GM12864 (cell line): ENCODE measurements around the gene CFAP53.

Experiments used
- DNase-seq: peaks from one replicate; pipeline ENCODE4 v3.0.0-alpha.2; 2011; ENCODE audit warnings: low read depth
- H3K4me3 ChIP-seq: 2 replicates; pipeline ENCODE4 v1.5.1; 2011; ENCODE audit warnings: mild to moderate bottlenecking, low read depth, low read length, control low read depth
- TF ChIP-seq, protein P1 (sequence below): IDR thresholded peaks from 2 replicates; pipeline ENCODE4 v1.5.1; 2011; ENCODE audit warnings: low read depth, mild to moderate bottlenecking, moderate library complexity, low read length, control low read depth, inconsistent platforms; ENCODE audit errors: missing control alignments

Gene CFAP53

DNA sequence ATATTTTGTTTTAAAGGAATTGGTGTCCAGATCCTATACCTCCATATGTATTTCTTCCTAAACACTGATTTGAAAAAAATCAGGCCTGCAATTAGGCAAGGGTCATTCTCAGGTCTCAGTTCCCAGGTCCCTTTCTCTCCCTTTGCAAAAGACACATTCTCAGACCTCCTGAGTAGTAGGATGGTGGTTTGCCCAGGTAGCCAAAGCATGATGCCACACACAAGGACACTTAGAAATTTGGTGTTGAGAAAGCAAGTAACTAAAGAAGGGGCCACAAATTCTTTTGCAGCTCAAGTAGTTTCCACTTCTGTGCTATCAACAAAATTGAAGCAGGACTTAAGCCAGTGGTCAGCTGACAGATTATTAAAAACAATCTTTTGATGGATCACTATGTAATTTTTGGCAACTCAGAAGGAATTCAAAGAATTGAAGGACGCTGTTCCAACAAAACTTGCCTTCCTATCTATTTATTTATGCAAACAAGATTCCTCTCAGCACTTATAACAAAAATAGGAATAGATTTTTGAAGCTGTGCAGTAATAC is 64.7 kb downstream of the CFAP53 start:
- TF ChIP-seq, protein P1, sequence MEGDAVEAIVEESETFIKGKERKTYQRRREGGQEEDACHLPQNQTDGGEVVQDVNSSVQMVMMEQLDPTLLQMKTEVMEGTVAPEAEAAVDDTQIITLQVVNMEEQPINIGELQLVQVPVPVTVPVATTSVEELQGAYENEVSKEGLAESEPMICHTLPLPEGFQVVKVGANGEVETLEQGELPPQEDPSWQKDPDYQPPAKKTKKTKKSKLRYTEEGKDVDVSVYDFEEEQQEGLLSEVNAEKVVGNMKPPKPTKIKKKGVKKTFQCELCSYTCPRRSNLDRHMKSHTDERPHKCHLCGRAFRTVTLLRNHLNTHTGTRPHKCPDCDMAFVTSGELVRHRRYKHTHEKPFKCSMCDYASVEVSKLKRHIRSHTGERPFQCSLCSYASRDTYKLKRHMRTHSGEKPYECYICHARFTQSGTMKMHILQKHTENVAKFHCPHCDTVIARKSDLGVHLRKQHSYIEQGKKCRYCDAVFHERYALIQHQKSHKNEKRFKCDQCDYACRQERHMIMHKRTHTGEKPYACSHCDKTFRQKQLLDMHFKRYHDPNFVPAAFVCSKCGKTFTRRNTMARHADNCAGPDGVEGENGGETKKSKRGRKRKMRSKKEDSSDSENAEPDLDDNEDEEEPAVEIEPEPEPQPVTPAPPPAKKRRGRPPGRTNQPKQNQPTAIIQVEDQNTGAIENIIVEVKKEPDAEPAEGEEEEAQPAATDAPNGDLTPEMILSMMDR = no peak
- DNase-seq = no peak
- no peak overlapping the region for H3K4me3 ChIP-seq

DNA sequence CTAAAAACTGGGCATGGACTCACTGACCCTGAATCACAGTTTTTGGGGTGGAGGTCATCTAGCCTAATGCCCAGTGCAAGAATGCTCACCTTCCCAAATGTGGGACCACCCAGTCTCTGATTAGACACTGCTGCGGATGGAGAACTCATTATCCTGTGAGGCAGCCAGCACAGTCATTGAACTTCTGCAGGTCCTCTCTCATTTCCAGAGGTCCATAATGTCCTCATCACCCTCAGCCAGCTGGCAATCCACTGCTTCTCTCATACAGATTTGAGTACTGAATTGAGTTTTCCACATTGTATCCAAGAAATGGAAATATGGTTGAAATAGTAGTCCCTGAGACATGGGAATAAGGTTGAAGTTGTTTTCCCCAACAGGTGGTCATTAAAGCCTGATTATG is 66.4 kb downstream of the CFAP53 start:
- TF ChIP-seq, protein P1 = no peak
- no peak for DNase-seq
- H3K4me3 ChIP-seq = no peak overlapping the region

DNA sequence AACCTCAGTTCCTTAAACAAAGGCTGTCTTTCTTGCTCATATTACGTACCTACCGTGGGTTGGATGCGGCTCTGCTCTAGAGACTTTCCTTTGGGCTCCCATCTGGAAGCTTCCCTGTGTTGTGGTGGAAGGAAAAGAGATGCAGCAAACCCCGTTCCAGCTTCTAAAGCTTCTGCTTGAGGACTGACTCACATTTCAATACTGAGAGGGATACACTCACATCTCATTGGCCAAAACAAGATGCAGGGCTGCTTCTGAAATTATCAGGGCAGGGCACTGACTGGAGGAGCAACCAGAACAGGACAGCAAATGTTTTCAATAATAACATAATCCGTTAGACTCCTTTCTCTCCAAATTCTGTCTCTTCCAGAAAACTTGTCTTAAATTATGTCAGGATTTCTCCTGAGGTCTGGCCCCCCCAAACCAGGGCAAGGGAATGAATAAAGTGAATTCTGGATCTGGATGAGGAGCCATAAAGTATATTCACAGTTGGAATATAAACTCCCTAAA is 66.9 kb downstream of the CFAP53 start:
- no peak for DNase-seq
- no peak overlapping the region for H3K4me3 ChIP-seq
- TF ChIP-seq, protein P1 = no peak

DNA sequence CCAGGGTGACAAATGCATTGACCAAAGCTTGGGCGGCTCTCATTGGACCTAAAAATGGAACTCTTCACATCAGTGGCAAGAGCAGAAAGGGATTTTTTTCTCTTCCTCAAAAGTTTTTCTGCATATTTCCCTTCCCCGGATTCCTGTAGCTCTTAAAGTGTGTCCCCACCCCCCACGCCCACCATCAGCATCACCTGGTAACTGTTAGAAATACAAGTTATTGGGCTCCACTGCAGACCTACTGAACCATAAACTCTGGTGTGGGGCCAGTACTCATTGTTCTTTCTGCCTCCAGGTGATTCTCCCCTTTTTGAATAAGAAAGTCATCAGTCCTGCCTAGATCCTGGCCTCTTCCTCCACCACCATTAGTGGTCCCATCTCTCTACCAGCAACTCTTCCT is 70.0 kb downstream of the CFAP53 start:
- no peak for DNase-seq
- no peak overlapping the region for H3K4me3 ChIP-seq
- TF ChIP-seq, protein P1 = no peak

DNA sequence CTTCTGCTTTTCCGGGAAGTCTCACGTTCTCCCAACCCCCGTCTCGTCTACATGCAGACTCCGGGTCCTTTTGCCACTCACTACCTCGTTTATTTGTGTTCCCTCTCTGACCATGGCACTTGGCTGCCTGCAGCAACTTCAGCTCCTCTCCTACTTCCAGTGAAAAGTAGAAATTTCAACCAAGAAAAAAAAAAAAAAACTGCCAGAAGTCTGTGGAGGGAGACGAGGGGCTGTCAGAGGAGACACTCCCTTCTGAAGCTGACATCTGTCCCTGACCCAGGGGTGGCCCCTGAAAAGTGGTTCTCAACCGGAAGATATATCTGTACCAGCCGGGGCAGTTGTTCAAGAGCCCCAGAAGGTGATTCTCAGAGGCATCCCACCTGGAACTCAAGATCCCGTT is 70.6 kb downstream of the CFAP53 start:
- TF ChIP-seq, protein P1 = no peak
- no peak overlapping the region for H3K4me3 ChIP-seq
- DNase-seq = no peak

DNA sequence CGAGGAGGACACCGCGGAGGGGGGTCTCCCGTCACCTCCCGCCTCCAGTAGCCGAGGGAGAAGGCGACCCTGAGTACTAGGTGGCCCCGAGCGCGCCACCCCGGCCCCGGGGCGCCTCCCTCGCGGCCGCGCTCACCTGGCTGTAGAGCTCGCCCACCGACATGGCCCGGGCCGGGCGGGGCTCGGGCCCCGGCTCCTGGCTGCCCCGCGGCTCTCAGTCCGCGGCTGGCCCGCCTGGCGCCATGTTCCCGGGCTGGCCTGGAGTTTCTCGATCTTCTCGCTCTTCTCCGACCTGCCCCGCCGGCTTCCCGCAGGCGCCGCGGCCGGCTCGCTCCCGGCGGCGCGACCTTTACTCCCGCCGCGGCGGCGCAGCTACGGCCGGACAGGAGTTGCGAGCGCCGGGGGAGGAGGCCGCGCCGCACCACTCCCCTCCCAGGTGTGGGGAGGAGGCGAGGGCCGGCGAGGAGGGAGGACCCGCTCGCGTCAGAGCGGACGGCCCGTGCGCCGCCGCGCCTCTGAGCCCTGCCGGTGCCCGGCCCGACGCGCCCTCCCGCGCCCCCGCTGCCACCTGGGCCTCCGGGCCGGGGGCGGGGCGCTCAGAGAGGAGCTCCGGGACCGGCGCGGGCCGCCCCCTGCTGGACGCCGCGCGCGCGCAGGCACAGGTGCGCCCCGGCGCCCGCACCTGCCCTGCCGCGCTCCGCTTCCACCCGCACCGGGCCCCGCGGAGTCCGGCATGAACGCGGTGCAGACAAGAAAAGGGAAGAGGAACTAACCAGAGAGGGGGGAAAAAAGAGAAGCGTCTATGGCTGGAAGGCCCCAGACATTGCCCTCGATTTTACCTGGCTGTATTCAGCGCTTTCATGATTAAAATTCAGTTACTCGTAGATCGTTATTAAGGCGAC is 71.4 kb downstream of the CFAP53 start, which contains the start of gene MYO5B:
Gene MYO5B (minus strand): TSS at position 517 of the 902 bp plus-strand sequence. CDS start 354 bp downstream, at position 163.
- no peak for DNase-seq
- peak within 1 kb of the TSS; percentile 53 for H3K4me3 ChIP-seq
- TF ChIP-seq, protein P1 = peak; percentile 37
